GM18505 (cell line): ENCODE results near the gene RGS1.

Experiments
- ATAC-seq: cut with Tn5 transposase; IDR thresholded peaks from one replicate; pipeline ENCODE4 v1.9.1; 2021; ENCODE audit not compliant: unreplicated experiment
- POLR2A ChIP-seq: IDR thresholded peaks from 4 replicates; pipeline ENCODE4 v1.6.1; 2011; ENCODE audit warnings: borderline replicate concordance; ENCODE audit not compliant: insufficient read depth, insufficient read length; ENCODE audit errors: extremely low read depth

Gene RGS1

GRCh38 chr1:192563129-192563528 lies 12.4 kb upstream of the RGS1 start:
- TF ChIP-seq POLR2A, result no peak
- ATAC-seq, result no peak

GRCh38 chr1:192564099-192564498 lies 11.5 kb upstream of the RGS1 start:
- no peak for TF ChIP-seq POLR2A
- no peak for ATAC-seq

GRCh38 chr1:192565946-192566345 lies 9.6 kb upstream of the RGS1 start:
- no peak for TF ChIP-seq POLR2A
- ATAC-seq, result no peak

GRCh38 chr1:192566657-192567056 lies 8.9 kb upstream of the RGS1 start:
- ATAC-seq, result no peak
- TF ChIP-seq POLR2A, result no peak

- no peak for TF ChIP-seq POLR2A
- ATAC-seq, result no peak
Measured at GRCh38 chr1:192568063-192568462, 7.5 kb upstream of the RGS1 start.

- no peak for ATAC-seq
- no peak for TF ChIP-seq POLR2A
Measured at GRCh38 chr1:192571668-192572067, 3.9 kb upstream of the RGS1 start.

GRCh38 chr1:192573499-192573898 lies 2.1 kb upstream of the RGS1 start:
- no peak for ATAC-seq
- TF ChIP-seq POLR2A, result no peak

GRCh38 chr1:192574073-192574472 lies 1.5 kb upstream of the RGS1 start:
- no peak for TF ChIP-seq POLR2A
- ATAC-seq, result no peak

- no peak for ATAC-seq
- no peak for TF ChIP-seq POLR2A
Measured at GRCh38 chr1:192576190-192577144, 894 bp downstream of the RGS1 start.

- TF ChIP-seq POLR2A, result peak; percentile 37
- ATAC-seq, result no peak
Measured at GRCh38 chr1:192577145-192578140, 1.9 kb downstream of the RGS1 start.

GRCh38 chr1:192578144-192578909 lies 2.8 kb downstream of the RGS1 start:
- no peak for ATAC-seq
- peak; percentile 26 for TF ChIP-seq POLR2A

GRCh38 chr1:192579010-192579738 lies 3.6 kb downstream of the RGS1 start:
- peak; percentile 27 for ATAC-seq

More at GRCh38 chr1:192579010-192579738, 3.6 kb downstream of the RGS1 start:
- peak; percentile 58 for TF ChIP-seq POLR2A
